ENCODE results near the gene NOXO1. TPM values are rescaled to one million over a fixed set of nuclear protein-coding genes. Genes with fewer than 3 reads are reported as not detected.
"Not testable (repeated sequence)": the region's sequence is repeated elsewhere in the genome, so short reads cannot be mapped to it uniquely, and the experiment has no call there.

NOXO1 gene
- total RNA-seq, 1 donor from 2014 or later = 0.42 TPM

- TF ChIP-seq CTCF (IDR thresholded peaks at IDR 0.05; ENCODE audit: unreplicated experiment) = no peak
- peak within 1 kb of the TSS; percentile 92 for H3K27ac Mint-ChIP-seq
- peaks cover 6% of the 10 kb centered on the region for H3K36me3 Mint-ChIP-seq
- no peaks in the 10 kb centered on the region for H3K9me3 Mint-ChIP-seq
- peak within 1 kb of the TSS; percentile 94 for H3K4me3 Mint-ChIP-seq
- peaks cover 29% of the 10 kb centered on the region for H3K4me1 Mint-ChIP-seq
- peak; percentile 87 to 94 for DNase-seq (ENCODE audit: low spot score in 2 of 2, unreplicated experiment in 2 of 2)
- no peaks in the 10 kb centered on the region for H3K27me3 Mint-ChIP-seq (ENCODE audit: low read depth)
These were observed 21.8 kb downstream of the NOXO1 start, which contains the start of gene NDUFB10 for GRCh38 chr16:1959269-1960039. Gene NDUFB10 (plus strand): TSS chr16:1959538. CDS start chr16:1959625, 87 bp downstream.

GRCh38 chr16:1958715-1959268 lies 22.5 kb downstream of the NOXO1 start:
- Mint-ChIP-seq H3K27me3 (ENCODE audit: low read depth) (no peaks in the 10 kb centered on the region), H3K36me3 (peaks cover 5% of the 10 kb centered on the region), H3K9me3 (no peaks in the 10 kb centered on the region), H3K4me1 (peaks cover 25% of the 10 kb centered on the region), H3K27ac (peak overlapping the region; percentile 56), H3K4me3 (peak overlapping the region; percentile 61)
- no peak for TF ChIP-seq CTCF (IDR thresholded peaks at IDR 0.05; ENCODE audit: unreplicated experiment)
- DNase-seq (ENCODE audit: low spot score in 2 of 2, unreplicated experiment in 2 of 2) = no peak

GRCh38 chr16:1958143-1958491 lies 23.2 kb downstream of the NOXO1 start:
- not testable (repeated sequence) for H3K9me3 Mint-ChIP-seq; H3K27ac Mint-ChIP-seq; H3K27me3 Mint-ChIP-seq (ENCODE audit: low read depth); H3K4me3 Mint-ChIP-seq; H3K36me3 Mint-ChIP-seq; DNase-seq (ENCODE audit: low spot score in 2 of 2, unreplicated experiment in 2 of 2)
- H3K4me1 Mint-ChIP-seq = peaks cover 18% of the 10 kb centered on the region

GRCh38 chr16:1957434-1958142 lies 23.7 kb downstream of the NOXO1 start:
- not testable (repeated sequence) for H3K27me3 Mint-ChIP-seq (ENCODE audit: low read depth); H3K9me3 Mint-ChIP-seq; DNase-seq (ENCODE audit: low spot score in 2 of 2, unreplicated experiment in 2 of 2); H3K27ac Mint-ChIP-seq; H3K36me3 Mint-ChIP-seq; H3K4me3 Mint-ChIP-seq
- peaks cover 14% of the 10 kb centered on the region for H3K4me1 Mint-ChIP-seq

GRCh38 chr16:1953734-1954133 lies 27.5 kb downstream of the NOXO1 start:
- H3K36me3 Mint-ChIP-seq = no peaks in the 10 kb centered on the region
- no peak for TF ChIP-seq CTCF (IDR thresholded peaks at IDR 0.05; ENCODE audit: unreplicated experiment)
- no peaks in the 10 kb centered on the region for H3K9me3 Mint-ChIP-seq
- no peak for DNase-seq (ENCODE audit: low spot score in 2 of 2, unreplicated experiment in 2 of 2)
- no peak overlapping the region for H3K4me3 Mint-ChIP-seq
- H3K27me3 Mint-ChIP-seq (ENCODE audit: low read depth) = no peaks in the 10 kb centered on the region
- H3K4me1 Mint-ChIP-seq = no peaks in the 10 kb centered on the region
- no peak overlapping the region for H3K27ac Mint-ChIP-seq

- TF ChIP-seq CTCF (IDR thresholded peaks at IDR 0.05; ENCODE audit: unreplicated experiment) = no peak
- Mint-ChIP-seq H3K4me3 (no peak overlapping the region), H3K36me3 (no peaks in the 10 kb centered on the region)
These were observed 30.7 kb downstream of the NOXO1 start for GRCh38 chr16:1950559-1950958.

More at GRCh38 chr16:1950559-1950958, 30.7 kb downstream of the NOXO1 start:
- no peak overlapping the region for H3K27ac Mint-ChIP-seq
- no peak for DNase-seq (ENCODE audit: low spot score in 2 of 2, unreplicated experiment in 2 of 2)
- H3K4me1 Mint-ChIP-seq = no peaks in the 10 kb centered on the region
- H3K27me3 Mint-ChIP-seq (ENCODE audit: low read depth) = no peaks in the 10 kb centered on the region
- no peaks in the 10 kb centered on the region for H3K9me3 Mint-ChIP-seq
